Erythroblast (primary cell): Measurements from ENCODE around the gene PLGRKT.
"Not testable (repeated sequence)": the region's sequence is repeated elsewhere in the genome, so short reads cannot be mapped to it uniquely, and the experiment has no call there.

ENCODE experiments used
- DNase-seq, 2 experiments: peaks; one replicate each; lab custom pipeline; 2025; lab: John Stamatoyannopoulos, UW
- GATA1 ChIP-seq: IDR thresholded peaks from 2 replicates; pipeline ENCODE4 v1.6.1; 2011; ENCODE audit warnings: low read depth, mild to moderate bottlenecking, control low read depth, low read length, moderate library complexity
- POLR2A ChIP-seq: IDR thresholded peaks from 2 replicates; pipeline ENCODE4 v1.6.1; 2011; ENCODE audit warnings: mild to moderate bottlenecking, low read length

Gene PLGRKT

DNA sequence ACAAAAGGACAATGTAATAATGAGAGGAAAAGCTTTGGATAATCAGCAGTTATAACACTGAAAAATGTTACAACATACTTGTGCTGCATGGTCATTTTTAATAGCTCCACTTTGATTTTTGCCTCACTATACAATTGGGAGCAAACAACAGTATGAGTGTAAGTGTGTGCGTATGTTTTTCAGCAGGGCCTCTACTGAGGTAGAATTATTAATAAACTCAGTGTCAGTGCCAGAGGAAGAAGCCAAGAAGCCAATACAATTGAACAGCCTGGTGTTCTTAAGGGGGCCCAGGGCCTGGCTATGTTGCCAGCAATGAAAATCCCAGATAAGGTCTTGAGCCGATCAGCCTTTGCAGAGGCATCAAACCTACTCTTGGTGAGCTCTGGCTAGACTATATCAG is 81.9 kb downstream of the PLGRKT start:
- no peak for DNase-seq
- TF ChIP-seq POLR2A (no peak), GATA1 (no peak)

DNA sequence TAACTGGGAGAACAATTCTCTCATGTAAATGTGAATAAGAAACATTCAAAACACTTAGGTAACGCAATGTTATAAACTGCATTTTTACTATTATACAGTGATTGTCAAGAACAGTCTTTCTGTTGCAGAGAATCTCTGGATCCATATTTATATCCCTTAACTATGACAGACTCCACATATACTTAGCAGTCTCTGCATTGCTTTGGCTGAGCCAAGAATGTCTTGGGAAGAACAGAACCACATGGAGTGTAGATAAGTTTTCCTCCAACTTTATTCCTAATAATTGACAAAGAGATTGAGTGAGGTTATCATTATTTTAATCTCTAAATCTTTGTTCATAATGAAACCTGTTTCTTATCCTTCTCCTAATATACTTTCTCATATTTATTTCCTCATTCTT is 82.5 kb downstream of the PLGRKT start:
- TF ChIP-seq GATA1, result no peak
- TF ChIP-seq POLR2A, result no peak
- DNase-seq, result no peak

DNA sequence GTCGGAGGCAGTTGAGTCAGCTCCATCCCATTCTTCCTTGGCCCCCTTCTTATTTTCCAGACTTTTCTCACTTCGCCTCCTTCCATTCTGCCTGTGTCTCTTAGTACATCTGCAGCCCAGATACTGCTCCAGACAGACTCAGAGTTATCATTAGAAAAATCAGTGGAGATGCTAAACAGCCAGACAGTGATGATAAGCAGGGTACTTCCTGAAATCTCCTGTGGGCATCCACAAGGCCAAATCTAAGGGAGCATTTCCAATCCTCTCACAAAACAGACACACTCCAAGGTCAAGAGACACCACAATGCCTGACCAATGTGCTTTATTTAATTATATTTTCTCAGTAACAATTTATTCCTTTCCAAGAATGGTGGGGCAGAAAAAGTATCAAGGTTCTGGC is 83.5 kb downstream of the PLGRKT start:
- no peak for TF ChIP-seq POLR2A
- no peak for TF ChIP-seq GATA1
- DNase-seq, result no peak

DNA sequence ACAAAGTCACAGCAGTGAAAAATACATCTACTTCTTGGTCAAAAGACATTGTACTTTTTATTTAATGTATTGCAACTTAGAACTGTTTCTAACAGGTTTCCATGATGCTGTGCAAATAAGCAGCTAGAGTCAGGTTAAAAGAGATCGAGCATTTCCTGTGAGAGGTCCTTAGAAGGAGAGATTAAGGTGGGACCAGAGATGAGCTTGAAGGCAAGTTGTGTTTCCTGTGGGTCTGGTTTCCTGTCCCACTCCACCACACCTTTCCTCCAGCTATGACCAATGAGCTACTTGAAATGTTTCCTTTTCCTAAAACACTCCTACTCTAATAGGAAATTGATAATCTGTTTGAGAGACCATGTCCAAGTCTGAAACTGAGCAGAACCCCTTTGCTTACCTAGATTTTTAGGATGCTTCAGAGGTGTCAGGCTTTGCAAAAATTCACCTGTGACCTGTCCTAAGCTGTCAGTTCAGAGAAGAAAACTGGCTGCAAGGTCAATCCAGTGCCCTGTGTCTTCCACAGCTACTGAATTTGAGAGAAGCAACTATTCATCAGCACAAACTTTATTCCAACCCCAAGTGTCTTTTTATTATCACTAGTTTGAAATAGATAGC is 85.0 kb downstream of the PLGRKT start:
- no peak for TF ChIP-seq POLR2A
- no peak for TF ChIP-seq GATA1
- no peak for DNase-seq

DNA sequence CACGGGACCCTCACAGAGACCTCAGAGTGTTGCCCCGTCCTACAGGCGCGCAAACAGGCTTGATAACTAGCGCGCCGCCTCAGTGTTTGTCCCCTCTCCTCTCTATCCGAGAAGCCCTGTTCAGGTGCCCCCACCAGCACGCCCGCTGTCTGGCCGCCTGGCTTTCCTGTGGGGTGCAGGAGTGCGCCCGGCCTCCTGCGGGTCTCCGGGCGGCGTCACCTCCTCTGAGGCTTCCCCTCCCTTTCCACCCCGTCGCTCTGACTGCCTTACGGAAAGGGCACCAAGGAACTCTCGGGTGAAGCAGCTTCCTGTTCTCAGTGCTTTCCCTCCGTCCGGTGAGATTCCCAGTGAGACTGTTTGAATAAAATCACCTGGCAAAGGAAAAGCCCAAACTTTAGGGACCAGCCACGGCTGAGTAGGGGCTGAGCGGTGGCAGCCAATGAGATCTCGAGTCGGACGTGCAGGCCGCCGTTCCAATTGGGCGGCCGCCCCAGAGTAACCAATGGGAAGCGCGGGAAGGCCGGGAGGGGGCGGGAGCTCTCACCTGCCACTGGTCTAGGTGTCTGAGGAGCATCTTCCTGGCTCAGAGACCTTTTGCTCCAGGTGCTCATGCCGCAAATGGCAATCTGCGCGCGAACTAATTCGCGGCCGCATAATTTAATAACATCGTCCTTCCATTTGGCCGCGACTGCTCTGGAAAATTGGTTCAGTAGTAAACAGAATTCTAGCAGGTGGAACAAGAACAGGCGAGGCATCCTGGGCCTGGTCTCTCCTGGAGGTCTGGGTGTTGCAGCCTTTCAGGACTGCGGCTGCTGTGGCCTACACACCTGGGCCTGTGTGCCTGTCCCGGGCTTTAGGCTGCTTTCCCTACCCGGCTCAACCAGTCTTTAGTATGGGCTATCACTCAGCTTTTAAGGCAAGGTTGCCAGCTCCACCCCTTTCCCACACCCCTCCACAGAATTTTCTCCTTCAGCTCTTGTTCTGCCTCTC is 98.4 kb downstream of the PLGRKT start, which contains the start of gene RLN1:
RLN1 (minus strand) TSS at position 885 of the 990 bp plus-strand sequence; CDS start at position 755, 130 bp downstream.
- DNase-seq, result peak in 1 of 2 experiments; percentile 21

DNA sequence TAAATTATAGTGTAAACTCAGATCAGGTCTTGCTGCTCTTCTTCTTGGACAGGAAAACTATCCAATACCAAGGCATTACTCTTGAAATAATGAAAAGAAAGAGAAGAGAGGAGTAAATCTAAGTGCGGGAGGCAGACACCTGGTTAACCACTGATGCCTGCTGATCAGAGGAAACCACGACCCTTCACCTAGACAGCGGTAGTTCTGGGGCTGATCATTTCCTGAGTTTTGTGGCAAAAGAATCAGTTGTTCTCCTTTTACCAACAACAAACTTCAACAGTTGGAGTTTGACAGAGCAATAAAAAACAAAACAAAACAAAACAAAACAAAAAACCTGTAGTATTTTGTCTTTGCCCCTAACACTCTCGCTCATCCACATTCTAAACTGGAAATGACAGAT is 101.0 kb downstream of the PLGRKT start:
- no peak for DNase-seq
- TF ChIP-seq GATA1 (no peak), POLR2A (no peak)

DNA sequence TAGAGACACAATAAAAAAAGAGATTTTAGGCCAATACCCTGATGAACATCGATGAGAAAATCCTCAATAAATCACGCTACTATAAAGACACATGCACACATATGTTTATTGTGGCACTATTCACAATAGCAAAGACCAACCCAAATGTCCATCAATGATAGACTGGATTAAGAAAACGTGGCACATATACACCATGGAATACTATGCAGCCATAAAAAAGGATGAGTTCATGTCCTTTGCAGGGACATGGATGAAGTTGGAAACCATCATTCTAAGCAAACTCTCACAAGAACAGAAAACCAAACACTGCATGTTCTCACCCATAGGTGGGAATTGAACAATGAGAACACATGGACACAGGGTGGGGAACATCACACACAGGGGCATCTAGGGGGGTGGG is 106.4 kb downstream of the PLGRKT start:
- not testable (repeated sequence) for DNase-seq

DNA sequence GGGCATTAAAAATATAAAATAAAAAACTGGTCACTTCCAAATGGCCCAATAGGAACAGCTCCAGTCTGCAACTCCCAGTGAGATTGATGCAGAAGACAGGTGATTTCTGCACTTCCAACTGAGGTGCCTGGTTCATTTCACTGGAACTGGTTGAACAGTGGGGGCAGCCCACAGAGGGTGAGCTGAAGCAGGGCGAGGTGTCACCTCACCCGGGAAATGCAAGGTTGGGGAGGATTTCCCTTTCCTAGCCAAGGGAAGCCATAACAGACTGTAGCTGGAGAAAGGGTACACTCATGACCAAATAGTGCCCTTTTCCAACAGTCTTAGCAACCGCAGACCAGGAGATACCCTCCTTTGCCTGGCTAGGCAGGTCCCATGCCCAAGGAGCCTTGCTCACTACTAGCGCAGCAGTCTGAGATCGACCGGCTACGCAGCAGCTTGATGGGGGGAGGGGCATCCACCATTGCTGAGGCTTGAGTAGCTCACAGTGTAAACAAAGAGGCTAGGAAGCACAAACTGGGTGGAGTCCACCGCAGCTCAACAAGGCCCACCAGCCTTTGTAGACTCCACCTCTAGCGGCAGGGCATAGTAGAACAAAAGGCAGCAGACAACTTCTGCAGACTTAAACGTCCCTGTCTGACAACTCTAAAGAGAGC is 110.7 kb downstream of the PLGRKT start:
- TF ChIP-seq GATA1 (no peak), POLR2A (no peak)
- DNase-seq, result no peak

DNA sequence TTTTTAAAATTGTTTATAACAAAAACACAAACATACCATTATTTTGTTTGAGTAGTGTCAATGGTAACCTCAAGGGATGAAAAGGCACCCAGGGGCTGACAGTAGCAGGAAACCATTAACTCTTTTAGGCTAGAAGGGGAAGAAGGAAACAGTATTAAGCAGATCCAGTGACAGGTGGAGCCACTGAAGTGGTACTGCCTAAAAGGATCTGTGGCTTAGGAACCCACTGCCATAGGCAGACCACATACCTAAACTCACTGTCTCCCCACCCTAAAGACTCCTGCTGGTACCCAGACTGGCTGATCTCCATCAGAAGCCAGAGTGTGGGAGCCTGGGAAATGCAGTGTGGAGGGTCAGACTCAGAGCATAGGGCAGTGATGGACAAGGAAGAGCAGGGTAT is 111.5 kb downstream of the PLGRKT start:
- DNase-seq, result no peak
- TF ChIP-seq POLR2A (no peak), GATA1 (no peak)

DNA sequence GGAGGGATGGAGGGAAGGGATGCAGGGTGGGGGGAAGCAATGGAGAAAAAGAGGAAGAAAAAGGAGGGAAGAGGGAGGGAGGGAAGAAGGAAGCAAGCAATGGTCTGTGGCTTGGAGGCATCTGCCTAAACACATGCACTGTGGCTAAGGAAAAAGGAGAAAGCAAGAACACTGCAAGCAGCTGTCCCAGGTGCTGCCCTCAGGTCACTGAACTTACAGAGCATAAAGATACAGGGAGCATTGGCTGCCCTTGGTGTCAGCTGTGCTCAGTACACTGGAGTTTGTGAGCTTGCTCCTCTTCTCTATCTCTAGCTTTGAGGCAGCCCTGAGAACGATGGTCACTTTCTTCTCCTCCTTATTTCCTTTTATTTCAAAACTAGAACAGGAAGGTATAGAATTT is 116.1 kb downstream of the PLGRKT start:
- DNase-seq, result not testable (repeated sequence)

DNA sequence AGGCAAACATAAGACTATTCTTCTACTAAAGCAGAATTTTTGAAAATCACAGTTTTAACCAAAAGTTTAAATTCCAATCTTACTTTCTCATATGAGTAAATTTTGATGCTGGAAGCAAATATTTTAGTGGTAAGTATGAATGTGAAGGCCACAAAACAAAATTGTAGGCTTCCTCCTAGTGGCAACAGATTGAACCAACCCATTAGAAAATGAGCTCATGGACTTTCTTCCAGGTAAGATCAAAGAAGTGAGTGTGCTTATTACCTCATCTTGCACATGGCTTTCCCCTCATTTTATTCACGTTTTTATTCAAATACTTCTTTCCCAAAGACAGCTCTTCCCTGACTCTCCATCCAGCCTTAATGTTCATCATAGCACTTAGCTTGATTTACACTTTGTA is 116.7 kb downstream of the PLGRKT start:
- TF ChIP-seq GATA1, result no peak
- no peak for TF ChIP-seq POLR2A
- no peak for DNase-seq

DNA sequence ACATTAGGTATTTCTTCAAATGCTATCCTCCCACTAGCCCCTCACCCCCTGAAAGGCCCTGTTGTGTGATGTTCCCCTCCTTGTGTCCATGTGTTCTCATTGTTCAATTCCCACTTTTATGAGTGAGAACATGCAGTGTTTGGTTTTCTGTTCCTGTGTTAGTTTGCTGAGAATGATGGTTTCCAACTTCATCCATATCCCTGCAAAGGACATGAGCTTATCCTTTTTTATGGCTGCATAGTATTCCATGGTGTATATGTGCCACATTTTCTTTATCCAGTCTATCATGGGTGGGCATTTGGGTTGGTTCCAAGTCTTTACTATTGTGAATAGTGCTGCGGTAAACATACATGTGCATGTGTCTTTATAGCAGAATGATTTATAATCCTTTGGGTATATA is 121.3 kb downstream of the PLGRKT start:
- DNase-seq, result not testable (repeated sequence)

DNA sequence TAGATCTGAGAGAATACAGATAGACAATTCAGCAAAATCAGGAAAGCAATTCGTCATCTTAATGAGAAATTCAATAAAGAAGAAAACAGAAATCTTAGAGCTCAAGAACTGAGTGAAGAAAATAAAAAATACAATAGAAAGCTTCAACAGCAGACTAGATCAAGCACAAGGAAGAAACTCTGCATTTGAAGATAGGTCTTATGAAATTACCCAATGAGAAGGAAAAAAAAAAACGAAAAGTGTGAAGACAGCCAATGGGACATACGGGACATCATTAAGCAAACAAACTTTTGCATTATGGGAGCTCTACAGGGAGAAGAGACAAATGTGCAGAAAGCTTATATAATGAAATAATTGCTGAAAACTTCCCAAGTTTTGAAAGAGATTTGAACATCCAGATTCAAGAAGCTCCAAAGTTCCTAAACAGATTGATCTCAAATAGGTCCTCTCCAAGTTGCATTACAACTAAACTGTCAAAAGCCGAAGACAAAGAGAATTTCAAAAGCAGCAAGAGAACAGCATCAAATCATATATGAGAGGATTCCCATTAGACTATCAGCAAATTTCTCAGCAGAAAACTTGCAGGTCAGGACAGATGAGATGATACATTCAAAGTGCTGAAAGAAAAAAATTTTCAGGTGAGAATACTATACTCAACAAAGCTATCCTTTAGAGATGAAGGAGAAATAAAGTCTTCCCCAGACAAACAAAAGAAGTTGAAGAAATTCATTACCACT is 122.4 kb downstream of the PLGRKT start:
- TF ChIP-seq GATA1 (no peak), POLR2A (no peak)
- no peak for DNase-seq

DNA sequence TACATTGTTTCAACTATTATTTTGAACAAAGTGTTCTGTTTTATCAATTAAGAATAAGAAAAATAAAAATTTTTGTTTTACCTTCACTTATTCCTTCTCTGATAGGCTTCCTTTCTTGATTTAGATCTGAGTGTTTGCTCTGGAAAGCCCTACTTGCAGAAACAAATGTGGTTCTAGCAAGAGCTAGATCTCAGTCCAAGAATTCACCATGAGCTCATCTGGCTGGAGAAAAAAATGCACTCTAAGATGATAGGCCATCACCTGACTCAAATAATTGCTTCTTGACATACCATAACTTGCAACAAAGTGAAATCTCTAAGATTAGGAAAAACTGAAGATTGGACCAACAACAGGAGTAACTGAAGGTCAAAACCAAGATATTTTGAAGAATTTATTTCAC is 126.9 kb downstream of the PLGRKT start:
- TF ChIP-seq POLR2A (no peak), GATA1 (no peak)
- no peak for DNase-seq
